ENCODE data around the gene MGMT.

The MGMT gene

DNA sequence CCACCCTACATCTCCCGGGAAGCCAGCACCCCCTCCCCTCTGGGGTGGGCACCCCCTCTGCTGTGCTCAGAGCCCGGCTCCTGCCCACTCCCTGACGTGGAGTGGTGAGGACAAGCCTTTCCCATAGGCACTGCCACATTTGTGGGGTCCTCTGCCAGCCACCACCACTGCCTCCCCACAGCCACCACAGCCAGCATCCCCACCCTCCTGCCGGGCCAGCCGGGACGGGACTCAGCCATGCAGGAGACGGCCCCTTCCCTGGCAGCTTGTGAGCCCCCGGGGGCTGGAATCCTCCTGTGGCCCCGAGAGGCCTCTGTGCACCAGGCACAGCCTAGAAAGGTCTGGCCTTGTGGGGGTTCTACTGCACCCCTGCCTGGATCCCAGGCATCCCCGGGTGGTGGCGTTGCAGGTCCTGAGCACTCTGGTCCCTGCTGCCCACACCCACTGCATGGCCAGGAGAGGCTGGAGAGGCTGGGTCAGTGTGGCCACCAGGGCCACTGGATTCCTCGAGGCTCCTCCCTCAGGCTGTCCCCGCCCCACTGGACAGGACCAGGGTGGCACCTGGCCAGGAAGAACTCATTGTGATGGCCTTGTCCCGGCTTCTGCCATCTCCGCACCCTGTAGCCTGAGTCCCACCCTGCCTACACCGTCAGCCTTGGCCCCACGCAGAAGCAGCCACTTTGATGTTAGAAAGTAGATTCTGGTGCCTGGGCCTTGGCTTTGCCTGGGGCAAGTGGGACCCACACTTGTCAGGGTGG lies 349.0 kb downstream of the MGMT start:
- no peak for DNase-seq

DNA sequence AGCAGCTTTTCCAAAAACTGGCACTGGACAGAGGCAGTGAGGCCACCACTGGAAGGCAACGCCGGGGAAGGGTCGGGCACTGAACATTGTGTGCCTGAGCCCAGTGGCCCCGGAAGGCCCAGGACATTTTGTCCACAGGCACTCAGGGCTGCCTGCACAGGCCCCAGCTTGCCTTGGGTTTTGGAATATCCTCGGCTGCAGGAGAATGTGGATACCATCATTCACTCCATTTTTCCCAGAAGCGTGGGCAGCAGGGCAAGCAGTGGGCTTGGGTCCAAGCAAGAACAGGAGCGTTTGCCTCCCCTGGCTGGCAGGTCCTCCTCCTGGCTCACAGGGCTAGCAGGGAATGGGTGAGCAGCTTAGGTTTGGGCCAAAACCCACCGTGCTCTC lies 349.6 kb downstream of the MGMT start:
- DNase-seq = no peak
